ENCODE results near the gene TOM1L2. TPM values are rescaled to one million over a fixed set of nuclear protein-coding genes. Genes with fewer than 3 reads are reported as not detected.

Gene TOM1L2
- total and polyA plus RNA-seq, 2 experiments from 2014 or later = 46.4 to 145 TPM

DNA sequence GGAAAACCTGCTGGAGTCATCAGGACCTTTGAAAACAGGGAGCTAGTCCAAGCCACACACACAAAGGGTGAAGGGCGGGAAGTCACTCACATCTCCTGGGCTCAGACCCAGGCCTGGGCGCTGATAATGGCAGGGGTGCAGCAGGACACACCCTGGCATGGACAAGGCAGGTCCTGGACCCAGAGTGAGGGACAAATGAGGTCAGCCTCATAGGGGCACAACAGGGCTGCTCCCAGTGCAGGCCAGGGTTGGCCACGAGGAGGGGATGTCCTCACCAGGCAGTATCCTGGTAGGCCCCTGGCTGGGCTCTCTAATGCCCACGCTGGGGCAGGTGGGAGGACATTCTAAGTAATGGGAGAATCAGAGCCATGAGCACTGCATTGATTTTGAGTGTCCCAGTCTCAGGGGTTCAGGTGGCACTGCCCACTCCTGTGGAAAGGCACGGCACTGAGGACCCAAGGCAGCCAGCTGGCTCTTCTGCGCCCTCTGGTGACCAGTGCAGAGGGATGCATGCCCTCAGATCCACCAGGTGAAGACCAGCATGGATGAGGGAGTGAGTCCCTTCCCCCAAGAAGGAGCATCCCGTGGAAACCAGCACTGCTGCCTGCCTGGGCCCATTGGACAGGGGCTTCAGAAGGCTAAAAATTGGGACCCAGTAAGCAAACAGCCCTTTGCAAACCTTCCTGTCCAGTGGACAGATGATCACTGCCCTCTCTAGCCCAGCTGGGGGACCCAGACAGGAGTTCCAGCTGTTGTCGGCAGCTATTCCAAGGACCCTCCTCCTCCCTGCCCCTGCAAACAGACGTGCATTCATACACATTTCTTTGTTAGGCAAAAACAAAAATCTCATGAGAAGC, 112.1 kb downstream of the TOM1L2 start:
- peaks cover 3% of the 10 kb centered on the region for H3K27me3 ChIP-seq
- no peaks in the 10 kb centered on the region for H3K9me3 ChIP-seq (ENCODE audit: low read depth)
- no peaks in the 10 kb centered on the region for H3K36me3 ChIP-seq
- DNase-seq (ENCODE audit: low read depth in 1 of 2, low spot score in 1 of 2) = peak; percentile 66 to 72
- H3K27ac ChIP-seq = no peak overlapping the region
- H3K4me1 ChIP-seq (ENCODE audit: low read depth) = no peaks in the 10 kb centered on the region
- H3K4me3 ChIP-seq = no peak overlapping the region
- TF ChIP-seq, protein P1, sequence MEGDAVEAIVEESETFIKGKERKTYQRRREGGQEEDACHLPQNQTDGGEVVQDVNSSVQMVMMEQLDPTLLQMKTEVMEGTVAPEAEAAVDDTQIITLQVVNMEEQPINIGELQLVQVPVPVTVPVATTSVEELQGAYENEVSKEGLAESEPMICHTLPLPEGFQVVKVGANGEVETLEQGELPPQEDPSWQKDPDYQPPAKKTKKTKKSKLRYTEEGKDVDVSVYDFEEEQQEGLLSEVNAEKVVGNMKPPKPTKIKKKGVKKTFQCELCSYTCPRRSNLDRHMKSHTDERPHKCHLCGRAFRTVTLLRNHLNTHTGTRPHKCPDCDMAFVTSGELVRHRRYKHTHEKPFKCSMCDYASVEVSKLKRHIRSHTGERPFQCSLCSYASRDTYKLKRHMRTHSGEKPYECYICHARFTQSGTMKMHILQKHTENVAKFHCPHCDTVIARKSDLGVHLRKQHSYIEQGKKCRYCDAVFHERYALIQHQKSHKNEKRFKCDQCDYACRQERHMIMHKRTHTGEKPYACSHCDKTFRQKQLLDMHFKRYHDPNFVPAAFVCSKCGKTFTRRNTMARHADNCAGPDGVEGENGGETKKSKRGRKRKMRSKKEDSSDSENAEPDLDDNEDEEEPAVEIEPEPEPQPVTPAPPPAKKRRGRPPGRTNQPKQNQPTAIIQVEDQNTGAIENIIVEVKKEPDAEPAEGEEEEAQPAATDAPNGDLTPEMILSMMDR (IDR thresholded peaks at IDR 0.05; ENCODE audit: low read depth, low read length) = peak; percentile 98

DNA sequence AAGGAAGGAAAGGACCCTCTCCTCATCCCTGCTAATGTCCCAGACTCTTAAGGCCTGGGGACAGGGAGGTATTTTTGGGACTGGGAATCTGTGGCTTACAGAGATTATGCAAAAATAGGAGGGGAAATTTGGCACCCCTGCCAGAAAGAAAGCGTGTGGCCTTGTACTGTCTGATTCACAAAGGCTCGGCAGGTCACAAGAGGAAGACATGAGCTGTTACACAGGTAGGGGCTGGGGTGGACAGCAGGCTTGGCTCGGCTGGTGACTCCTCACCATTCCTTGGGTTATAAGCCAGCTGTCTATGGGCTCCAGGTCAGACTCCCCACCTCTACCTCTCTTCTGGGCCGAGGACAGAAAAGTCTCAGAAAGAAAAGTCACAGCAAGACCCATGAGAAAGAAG, 114.7 kb downstream of the TOM1L2 start:
- no peak for DNase-seq (ENCODE audit: low read depth in 1 of 2, low spot score in 1 of 2)
- no peaks in the 10 kb centered on the region for H3K36me3 ChIP-seq
- TF ChIP-seq, protein P1 (IDR thresholded peaks at IDR 0.05; ENCODE audit: low read depth, low read length) = no peak
- no peak overlapping the region for H3K4me3 ChIP-seq
- H3K9me3 ChIP-seq (ENCODE audit: low read depth) = no peaks in the 10 kb centered on the region
- peaks cover 10% of the 10 kb centered on the region for H3K4me1 ChIP-seq (ENCODE audit: low read depth)
- no peak overlapping the region for H3K27ac ChIP-seq
- H3K27me3 ChIP-seq = no peaks in the 10 kb centered on the region

DNA sequence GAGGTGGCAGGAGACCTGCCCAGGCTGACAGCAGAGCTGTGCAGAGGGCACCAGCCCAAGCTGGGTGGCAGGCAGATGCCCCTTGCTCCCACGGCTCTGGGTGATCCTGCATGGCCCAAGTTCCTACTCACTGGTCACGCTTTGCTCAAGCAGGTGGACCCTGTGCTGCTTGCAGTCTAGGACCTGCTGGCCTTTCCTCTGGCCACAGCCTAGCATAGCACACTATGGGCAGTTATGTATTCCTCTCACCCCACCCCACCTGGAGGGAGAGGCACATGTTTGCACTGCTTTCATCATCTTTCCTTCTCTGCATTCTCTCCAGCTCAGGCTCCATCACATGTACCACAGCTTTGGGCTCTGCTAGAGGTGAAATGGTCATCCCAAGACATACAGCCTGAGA, 115.8 kb downstream of the TOM1L2 start:
- no peaks in the 10 kb centered on the region for H3K9me3 ChIP-seq (ENCODE audit: low read depth)
- no peak overlapping the region for H3K27ac ChIP-seq
- DNase-seq (ENCODE audit: low read depth in 1 of 2, low spot score in 1 of 2) = no peak
- H3K27me3 ChIP-seq = no peaks in the 10 kb centered on the region
- H3K36me3 ChIP-seq = no peaks in the 10 kb centered on the region
- H3K4me3 ChIP-seq = no peak overlapping the region
- H3K4me1 ChIP-seq (ENCODE audit: low read depth) = peaks cover 21% of the 10 kb centered on the region
- TF ChIP-seq, protein P1 (IDR thresholded peaks at IDR 0.05; ENCODE audit: low read depth, low read length) = no peak

DNA sequence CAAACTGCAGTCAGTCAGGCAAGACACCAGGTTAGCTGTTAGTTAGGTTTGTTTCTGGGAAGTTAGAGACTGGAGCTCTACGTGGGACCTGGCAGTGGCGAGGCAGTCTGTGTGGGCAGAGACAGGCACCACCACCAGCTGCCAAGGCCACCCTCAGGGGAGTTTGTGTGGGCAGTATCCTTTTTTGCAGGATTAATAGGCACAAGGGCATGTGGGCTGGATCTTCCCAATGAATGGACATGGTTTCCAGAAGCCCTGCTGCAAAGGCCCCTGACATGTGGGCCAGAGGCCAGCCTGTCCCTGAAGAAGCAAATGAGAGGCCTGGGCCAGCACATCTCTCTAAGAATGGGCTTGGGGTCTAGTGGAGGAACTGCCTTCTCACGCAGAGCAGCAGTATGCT, 116.2 kb downstream of the TOM1L2 start:
- no peak for DNase-seq (ENCODE audit: low read depth in 1 of 2, low spot score in 1 of 2)
- TF ChIP-seq, protein P1 (IDR thresholded peaks at IDR 0.05; ENCODE audit: low read depth, low read length) = no peak
- Histone ChIP-seq H3K27ac (no peak overlapping the region), H3K4me1 (ENCODE audit: low read depth) (peaks cover 25% of the 10 kb centered on the region), H3K36me3 (no peaks in the 10 kb centered on the region), H3K9me3 (ENCODE audit: low read depth) (no peaks in the 10 kb centered on the region), H3K4me3 (no peak overlapping the region), H3K27me3 (no peaks in the 10 kb centered on the region)

DNA sequence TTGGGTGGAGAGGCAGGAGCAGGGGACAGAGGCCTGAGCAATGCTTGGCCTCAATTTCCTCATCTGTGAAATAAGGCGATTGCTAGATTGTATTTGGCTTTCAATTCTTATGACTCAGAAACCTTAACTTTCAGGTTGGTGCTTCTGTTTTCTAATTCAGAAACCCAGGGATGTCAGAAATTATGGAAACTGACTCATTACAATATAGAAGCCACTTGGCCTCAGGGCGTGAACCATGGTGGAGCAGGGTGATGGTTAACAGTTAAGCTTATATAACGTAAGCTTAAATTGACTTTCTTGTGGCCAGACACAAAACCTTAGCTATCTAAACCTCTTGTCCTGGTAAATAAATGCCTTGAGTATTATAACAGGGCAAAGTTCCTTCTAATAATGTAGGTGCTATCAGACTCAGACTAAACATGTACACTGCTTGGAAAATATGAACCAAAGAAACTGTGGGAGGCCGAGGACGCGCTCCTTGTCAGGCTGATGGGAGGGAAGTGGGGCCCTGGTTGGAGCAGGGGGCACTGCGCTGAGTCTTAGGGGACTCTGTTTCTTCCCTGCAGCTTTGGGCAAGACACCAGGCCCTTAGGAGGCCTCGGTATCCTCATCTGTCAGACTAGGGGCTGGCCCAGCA, 118.3 kb downstream of the TOM1L2 start:
- Histone ChIP-seq H3K36me3 (no peaks in the 10 kb centered on the region), H3K9me3 (ENCODE audit: low read depth) (no peaks in the 10 kb centered on the region), H3K27me3 (no peaks in the 10 kb centered on the region), H3K4me3 (no peak overlapping the region), H3K4me1 (ENCODE audit: low read depth) (peaks cover 44% of the 10 kb centered on the region), H3K27ac (no peak overlapping the region)
- TF ChIP-seq, protein P1 (IDR thresholded peaks at IDR 0.05; ENCODE audit: low read depth, low read length) = no peak
- DNase-seq (ENCODE audit: low read depth in 1 of 2, low spot score in 1 of 2) = no peak

Data from cardiac muscle cell (in vitro differentiated cells and primary cell).